Measurements from ENCODE around the gene FLT3LG.

GRCh38 chr19:49459388-49459787 is 14.6 kb upstream of the FLT3LG start:
- TF ChIP-seq, protein P1, sequence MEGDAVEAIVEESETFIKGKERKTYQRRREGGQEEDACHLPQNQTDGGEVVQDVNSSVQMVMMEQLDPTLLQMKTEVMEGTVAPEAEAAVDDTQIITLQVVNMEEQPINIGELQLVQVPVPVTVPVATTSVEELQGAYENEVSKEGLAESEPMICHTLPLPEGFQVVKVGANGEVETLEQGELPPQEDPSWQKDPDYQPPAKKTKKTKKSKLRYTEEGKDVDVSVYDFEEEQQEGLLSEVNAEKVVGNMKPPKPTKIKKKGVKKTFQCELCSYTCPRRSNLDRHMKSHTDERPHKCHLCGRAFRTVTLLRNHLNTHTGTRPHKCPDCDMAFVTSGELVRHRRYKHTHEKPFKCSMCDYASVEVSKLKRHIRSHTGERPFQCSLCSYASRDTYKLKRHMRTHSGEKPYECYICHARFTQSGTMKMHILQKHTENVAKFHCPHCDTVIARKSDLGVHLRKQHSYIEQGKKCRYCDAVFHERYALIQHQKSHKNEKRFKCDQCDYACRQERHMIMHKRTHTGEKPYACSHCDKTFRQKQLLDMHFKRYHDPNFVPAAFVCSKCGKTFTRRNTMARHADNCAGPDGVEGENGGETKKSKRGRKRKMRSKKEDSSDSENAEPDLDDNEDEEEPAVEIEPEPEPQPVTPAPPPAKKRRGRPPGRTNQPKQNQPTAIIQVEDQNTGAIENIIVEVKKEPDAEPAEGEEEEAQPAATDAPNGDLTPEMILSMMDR (IDR thresholded peaks at IDR 0.05) = no peak
- TF ChIP-seq POLR2A (IDR thresholded peaks at IDR 0.05) (no peak), POLR2AphosphoS5 (IDR thresholded peaks at IDR 0.05) (no peak)

All from prostate gland (tissue), 2 donors.